ENCODE results near the gene PPFIA2. TPM values are rescaled to one million over a fixed set of nuclear protein-coding genes. Genes with fewer than 3 reads are reported as not detected.

PPFIA2 gene
- total RNA-seq, 1 experiment from 2014 or later, result not detected

DNA sequence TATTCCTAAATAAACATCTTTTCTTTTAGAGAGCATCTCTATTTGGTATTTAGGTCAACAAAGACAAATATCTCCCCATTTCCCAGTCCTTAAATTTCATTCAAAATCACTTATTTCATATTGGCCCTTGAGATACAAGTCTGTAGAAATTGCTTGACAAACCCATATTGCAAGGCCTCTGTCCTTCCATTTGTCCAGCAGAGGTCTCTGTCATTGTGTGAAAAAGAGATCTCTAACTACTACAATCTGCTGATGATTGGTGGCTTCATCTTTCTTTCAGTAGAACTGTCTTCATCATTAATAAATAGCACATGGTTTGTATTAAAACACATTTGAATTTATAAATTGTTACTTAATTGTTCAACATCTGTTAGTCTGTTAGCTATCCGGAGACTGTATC lies 428.7 kb downstream of the PPFIA2 start:
- in situ Hi-C loops (cut with HindIII; ENCODE audit: low pct_unique_long_range_greater_than_20kb, low sequenced_read_pairs) (no loop called here), intact Hi-C loops (cut with micrococcal nuclease; ENCODE audit: unreplicated experiment) (no loop called here)
- DNase-seq (ENCODE audit: low read depth, low spot score) (no peak), ATAC-seq (no peak)
- H3K4me3 ChIP-seq (ENCODE audit: low read depth in 2 of 2, low read length in 2 of 2), result no peak overlapping the region
- no peaks in the 10 kb centered on the region for H3K9me3 ChIP-seq (ENCODE audit: control insufficient read depth, insufficient read depth, low read depth, low read length)
- no peaks in the 10 kb centered on the region for H3K36me3 ChIP-seq (ENCODE audit: control insufficient read depth, insufficient read depth, low read length)
- H3K4me1 ChIP-seq (ENCODE audit: control insufficient read depth, insufficient read depth, low read length), result no peaks in the 10 kb centered on the region
- ChIA-PET CTCF (no interaction called here), POLR2A (no interaction called here)
- BruUV-seq (replicated peaks), result no TSS peak
- TF ChIP-seq SIN3A (IDR thresholded peaks at IDR 0.05; ENCODE audit: borderline replicate concordance, insufficient read depth, low read depth, low read length), result no peak
- TF ChIP-seq, protein P1, sequence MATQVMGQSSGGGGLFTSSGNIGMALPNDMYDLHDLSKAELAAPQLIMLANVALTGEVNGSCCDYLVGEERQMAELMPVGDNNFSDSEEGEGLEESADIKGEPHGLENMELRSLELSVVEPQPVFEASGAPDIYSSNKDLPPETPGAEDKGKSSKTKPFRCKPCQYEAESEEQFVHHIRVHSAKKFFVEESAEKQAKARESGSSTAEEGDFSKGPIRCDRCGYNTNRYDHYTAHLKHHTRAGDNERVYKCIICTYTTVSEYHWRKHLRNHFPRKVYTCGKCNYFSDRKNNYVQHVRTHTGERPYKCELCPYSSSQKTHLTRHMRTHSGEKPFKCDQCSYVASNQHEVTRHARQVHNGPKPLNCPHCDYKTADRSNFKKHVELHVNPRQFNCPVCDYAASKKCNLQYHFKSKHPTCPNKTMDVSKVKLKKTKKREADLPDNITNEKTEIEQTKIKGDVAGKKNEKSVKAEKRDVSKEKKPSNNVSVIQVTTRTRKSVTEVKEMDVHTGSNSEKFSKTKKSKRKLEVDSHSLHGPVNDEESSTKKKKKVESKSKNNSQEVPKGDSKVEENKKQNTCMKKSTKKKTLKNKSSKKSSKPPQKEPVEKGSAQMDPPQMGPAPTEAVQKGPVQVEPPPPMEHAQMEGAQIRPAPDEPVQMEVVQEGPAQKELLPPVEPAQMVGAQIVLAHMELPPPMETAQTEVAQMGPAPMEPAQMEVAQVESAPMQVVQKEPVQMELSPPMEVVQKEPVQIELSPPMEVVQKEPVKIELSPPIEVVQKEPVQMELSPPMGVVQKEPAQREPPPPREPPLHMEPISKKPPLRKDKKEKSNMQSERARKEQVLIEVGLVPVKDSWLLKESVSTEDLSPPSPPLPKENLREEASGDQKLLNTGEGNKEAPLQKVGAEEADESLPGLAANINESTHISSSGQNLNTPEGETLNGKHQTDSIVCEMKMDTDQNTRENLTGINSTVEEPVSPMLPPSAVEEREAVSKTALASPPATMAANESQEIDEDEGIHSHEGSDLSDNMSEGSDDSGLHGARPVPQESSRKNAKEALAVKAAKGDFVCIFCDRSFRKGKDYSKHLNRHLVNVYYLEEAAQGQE (IDR thresholded peaks at IDR 0.05; ENCODE audit: insufficient read depth in 1 of 2, low read depth in 2 of 2, low read length in 1 of 2), result no peak
- no peak for TF ChIP-seq POLR2AphosphoS5 (IDR thresholded peaks at IDR 0.05; ENCODE audit: low read depth, low read length)
- no peak for TF ChIP-seq TCF7L2 (IDR thresholded peaks at IDR 0.05; ENCODE audit: low read depth, low read length)
- TF ChIP-seq, protein P2, sequence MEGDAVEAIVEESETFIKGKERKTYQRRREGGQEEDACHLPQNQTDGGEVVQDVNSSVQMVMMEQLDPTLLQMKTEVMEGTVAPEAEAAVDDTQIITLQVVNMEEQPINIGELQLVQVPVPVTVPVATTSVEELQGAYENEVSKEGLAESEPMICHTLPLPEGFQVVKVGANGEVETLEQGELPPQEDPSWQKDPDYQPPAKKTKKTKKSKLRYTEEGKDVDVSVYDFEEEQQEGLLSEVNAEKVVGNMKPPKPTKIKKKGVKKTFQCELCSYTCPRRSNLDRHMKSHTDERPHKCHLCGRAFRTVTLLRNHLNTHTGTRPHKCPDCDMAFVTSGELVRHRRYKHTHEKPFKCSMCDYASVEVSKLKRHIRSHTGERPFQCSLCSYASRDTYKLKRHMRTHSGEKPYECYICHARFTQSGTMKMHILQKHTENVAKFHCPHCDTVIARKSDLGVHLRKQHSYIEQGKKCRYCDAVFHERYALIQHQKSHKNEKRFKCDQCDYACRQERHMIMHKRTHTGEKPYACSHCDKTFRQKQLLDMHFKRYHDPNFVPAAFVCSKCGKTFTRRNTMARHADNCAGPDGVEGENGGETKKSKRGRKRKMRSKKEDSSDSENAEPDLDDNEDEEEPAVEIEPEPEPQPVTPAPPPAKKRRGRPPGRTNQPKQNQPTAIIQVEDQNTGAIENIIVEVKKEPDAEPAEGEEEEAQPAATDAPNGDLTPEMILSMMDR (IDR thresholded peaks at IDR 0.05), result no peak; the same call in 1 of the 2 replicates
- no peaks in the 10 kb centered on the region for H3K27me3 ChIP-seq (ENCODE audit: control insufficient read depth, insufficient read depth, low read length)
- H3K27ac ChIP-seq (ENCODE audit: low read length), result no peak overlapping the region

DNA sequence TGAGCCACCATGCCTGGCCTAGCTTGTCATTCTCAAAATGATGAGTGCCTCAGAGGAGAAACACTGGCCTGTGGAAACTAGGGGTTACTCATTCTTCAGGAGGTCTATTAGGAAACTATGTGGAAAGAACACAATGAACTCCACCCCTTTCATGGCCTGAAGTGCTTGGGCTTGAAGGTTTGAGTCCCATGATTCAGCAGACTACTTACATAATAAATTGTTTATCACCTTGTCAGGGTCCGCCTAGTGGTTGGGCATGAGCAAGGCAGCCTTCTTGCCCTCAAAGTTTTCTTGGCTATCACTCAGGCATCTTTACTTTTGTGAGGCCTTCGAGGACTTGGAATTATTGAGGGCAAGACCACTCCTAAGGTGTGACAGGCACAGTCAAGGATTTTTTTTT lies 430.1 kb downstream of the PPFIA2 start:
- no peaks in the 10 kb centered on the region for H3K27me3 ChIP-seq (ENCODE audit: control insufficient read depth, insufficient read depth, low read length)
- H3K27ac ChIP-seq (ENCODE audit: low read length), result no peak overlapping the region
- ChIA-PET CTCF (no interaction called here), POLR2A (no interaction called here)
- intact Hi-C loops (cut with micrococcal nuclease; ENCODE audit: unreplicated experiment), result no loop called here
- in situ Hi-C loops (cut with HindIII; ENCODE audit: low pct_unique_long_range_greater_than_20kb, low sequenced_read_pairs), result no loop called here
- H3K4me1 ChIP-seq (ENCODE audit: control insufficient read depth, insufficient read depth, low read length), result no peaks in the 10 kb centered on the region
- DNase-seq (ENCODE audit: low read depth, low spot score) (no peak), ATAC-seq (no peak)
- no peaks in the 10 kb centered on the region for H3K36me3 ChIP-seq (ENCODE audit: control insufficient read depth, insufficient read depth, low read length)
- TF ChIP-seq, protein P1 (IDR thresholded peaks at IDR 0.05; ENCODE audit: insufficient read depth in 1 of 2, low read depth in 2 of 2, low read length in 1 of 2), result no peak
- TF ChIP-seq POLR2AphosphoS5 (IDR thresholded peaks at IDR 0.05; ENCODE audit: low read depth, low read length) (no peak), SIN3A (IDR thresholded peaks at IDR 0.05; ENCODE audit: borderline replicate concordance, insufficient read depth, low read depth, low read length) (no peak), TCF7L2 (IDR thresholded peaks at IDR 0.05; ENCODE audit: low read depth, low read length) (no peak)
- TF ChIP-seq, protein P2 (IDR thresholded peaks at IDR 0.05), result peak; percentile 39
- H3K9me3 ChIP-seq (ENCODE audit: control insufficient read depth, insufficient read depth, low read depth, low read length), result no peaks in the 10 kb centered on the region
- no peak overlapping the region for H3K4me3 ChIP-seq (ENCODE audit: low read depth in 2 of 2, low read length in 2 of 2)
- BruUV-seq (replicated peaks), result no TSS peak

All from Panc1 (cell line).